HPDE6-E6E7 (cell line): ENCODE results near the gene CHIT1.
A peak's percentile ranks its signal among the peaks of the same experiment; 100 is the strongest.

Experiments used
- DNase-seq: peaks from one replicate; pipeline ENCODE4 v3.0.0; 2011; ENCODE audit warnings: missing footprints; ENCODE audit errors: extremely low spot score

The CHIT1 gene

GRCh38 chr1:203217139-203217655 is 12.3 kb downstream of the CHIT1 start:
- DNase-seq, result peak; percentile 29

DNA sequence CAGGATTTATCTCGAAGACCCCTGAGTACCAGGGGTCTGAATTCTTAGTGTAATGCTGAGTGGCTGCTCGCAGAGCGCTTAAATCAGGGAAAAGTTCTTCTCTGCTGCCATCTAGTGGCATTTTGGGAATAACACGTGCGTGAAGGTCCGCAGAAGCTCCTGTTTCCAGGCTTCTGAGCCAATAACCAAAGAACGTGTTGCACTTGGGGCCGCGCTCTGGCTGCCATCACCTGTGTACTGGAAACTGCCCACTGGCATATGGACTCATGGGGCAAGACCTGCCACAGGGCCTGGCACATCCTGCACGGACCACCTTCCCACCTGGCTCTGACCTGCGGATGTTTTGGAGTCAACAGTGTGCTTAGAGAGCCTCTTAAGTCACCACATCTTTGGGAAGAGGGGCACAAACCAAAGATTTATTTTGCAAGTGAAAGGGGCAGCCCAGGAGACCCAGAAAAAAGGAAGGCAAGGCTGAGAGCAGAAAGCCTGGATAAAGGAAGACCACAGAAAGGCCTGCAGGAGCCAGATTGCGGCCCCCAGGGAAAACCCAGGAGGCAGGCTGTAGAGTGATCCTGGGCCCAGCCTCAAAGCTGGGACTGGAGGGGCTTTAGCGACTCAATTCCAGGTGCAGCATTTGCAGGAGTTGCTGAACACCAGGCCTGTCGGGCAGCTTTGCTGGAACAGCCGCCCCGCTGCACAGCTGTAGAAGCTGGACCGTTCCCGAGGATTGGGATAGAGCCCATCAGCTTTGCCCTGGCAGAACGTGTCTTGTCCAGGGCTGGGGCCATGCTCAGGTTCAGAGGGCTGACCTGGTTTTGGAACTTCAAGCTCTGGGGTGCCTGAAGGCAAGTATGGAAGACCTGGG is 13.0 kb downstream of the CHIT1 start:
- DNase-seq, result peak; percentile 56

DNA sequence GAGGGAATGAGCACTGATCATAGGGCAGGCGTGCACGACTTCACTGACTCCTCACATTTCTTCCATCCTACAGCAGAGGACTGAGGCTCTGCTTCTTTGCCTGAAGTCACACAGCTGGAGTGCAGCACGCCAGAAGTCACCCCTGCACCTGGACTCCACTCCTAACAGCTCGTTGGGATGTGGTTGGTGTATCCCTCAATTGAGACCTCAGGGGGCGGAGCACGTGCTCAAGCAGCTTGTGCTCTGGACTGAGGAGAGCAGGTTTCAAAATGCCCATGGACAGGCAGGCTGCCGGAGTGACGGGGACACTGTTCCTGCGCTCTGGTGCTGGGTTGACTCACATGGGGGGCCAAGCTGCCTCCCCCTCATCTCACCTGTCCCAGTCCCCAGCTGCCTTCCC is 13.9 kb downstream of the CHIT1 start:
- no peak for DNase-seq

DNA sequence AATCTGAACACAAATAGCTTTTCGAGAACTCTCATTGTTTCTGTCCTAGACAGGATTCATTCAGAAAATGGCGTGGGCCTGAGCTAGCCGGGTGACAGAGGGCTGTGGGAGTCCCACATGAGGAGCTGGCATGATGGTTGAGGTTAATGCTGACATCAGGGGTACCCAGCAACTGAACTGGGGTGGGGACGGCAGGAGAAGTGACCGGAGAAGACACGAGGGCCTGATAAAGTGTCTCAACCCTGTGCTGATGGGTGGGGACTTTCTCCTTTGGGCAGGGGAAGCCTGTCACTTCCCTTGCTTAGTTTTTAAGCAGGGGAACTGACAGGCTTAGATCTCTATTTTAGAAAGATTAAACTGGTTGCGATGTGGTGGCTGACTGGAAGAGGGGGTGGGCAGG is 14.6 kb downstream of the CHIT1 start:
- no peak for DNase-seq

- no peak for DNase-seq
Measured at GRCh38 chr1:203213126-203213525, 16.3 kb downstream of the CHIT1 start.

DNA sequence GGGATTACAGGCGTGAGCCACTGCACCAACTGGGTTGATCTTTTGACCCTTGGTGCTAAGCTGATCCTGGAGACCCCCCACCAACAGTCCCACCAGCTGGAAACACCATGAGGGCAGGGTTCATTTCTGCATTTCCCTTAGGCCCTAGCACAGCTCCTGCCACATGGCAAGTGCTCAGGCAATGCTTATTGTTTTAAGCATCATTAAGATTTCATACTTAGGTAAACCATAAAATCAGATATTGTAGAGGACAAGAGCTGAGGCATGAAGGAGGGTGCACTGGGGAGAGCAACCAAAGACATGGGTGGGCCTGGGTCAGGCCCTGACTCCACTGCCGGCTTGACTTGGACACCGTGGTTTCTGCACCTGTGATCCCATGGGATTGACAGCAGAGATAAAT is 17.7 kb downstream of the CHIT1 start:
- no peak for DNase-seq

GRCh38 chr1:203210988-203211387 is 18.5 kb downstream of the CHIT1 start:
- no peak for DNase-seq

GRCh38 chr1:203210350-203210749 is 19.1 kb downstream of the CHIT1 start:
- no peak for DNase-seq

- no peak for DNase-seq
Measured at GRCh38 chr1:203208181-203208580, 21.3 kb downstream of the CHIT1 start.

- no peak for DNase-seq
Measured at GRCh38 chr1:203207751-203208150, 21.7 kb downstream of the CHIT1 start.

DNA sequence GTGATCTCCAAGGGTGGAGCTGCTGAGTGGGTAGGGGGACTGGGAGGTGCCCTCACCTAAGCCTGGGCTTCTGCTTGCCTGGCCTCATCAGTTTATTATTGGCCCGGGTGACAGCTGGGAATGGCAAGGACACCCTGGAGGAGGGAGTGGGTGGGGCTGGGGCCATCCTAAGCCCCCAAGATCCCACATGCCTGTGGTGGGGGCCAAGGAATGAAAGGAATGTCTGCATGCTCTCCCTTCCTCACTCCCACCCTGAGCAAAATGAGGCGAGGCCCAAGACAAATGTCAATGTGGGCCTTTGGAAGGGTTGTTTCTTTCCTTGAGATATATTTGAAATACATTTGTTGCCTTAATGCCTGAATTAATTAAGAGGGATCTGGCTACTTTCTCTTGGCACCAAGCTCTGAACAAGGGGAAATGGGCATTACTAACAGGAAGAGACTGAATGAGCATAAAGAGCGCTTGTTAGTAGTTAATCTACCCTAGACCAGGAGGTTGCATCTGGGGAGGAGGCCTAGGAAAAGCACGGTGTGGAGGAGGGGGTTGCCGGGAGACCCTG is 23.3 kb downstream of the CHIT1 start:
- DNase-seq, result no peak

- DNase-seq, result no peak
Measured at GRCh38 chr1:203204756-203205155, 24.7 kb downstream of the CHIT1 start.

GRCh38 chr1:203202431-203203245 is 26.8 kb downstream of the CHIT1 start:
- no peak for DNase-seq

DNA sequence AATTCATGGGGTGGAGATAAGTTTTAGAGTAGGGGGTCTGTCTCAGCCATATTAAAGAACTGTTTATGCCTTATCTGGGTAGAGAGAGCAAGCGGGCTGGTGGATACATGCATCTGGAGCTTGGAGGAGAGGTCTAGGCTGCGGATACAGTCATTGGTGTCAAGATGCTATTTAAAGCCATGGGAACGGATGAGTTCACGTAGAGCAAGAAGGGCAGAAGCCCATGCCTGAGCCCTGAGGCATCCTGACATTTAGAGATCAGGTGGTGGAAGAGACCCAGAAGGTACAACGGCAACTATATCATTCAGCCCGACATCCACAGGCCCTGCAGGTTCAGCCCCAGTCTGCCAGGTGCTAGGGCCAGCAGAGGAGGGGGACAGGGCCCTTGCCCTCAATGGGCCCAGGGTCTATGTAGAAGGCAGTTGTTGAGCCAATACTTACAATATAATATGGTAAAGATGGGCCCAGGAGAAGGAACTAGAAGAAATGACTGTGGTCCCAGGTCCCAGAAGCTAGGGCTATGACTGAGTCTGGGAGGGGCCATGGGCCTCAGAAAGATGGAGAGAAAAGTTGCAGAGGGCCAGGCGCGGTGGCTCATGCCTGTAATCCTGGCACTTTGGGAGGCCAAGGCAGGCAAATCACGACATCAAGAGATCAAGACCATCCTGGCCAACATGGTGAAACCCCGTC is 27.8 kb downstream of the CHIT1 start:
- no peak for DNase-seq

- no peak for DNase-seq
Measured at GRCh38 chr1:203200916-203201315, 28.6 kb downstream of the CHIT1 start.

DNA sequence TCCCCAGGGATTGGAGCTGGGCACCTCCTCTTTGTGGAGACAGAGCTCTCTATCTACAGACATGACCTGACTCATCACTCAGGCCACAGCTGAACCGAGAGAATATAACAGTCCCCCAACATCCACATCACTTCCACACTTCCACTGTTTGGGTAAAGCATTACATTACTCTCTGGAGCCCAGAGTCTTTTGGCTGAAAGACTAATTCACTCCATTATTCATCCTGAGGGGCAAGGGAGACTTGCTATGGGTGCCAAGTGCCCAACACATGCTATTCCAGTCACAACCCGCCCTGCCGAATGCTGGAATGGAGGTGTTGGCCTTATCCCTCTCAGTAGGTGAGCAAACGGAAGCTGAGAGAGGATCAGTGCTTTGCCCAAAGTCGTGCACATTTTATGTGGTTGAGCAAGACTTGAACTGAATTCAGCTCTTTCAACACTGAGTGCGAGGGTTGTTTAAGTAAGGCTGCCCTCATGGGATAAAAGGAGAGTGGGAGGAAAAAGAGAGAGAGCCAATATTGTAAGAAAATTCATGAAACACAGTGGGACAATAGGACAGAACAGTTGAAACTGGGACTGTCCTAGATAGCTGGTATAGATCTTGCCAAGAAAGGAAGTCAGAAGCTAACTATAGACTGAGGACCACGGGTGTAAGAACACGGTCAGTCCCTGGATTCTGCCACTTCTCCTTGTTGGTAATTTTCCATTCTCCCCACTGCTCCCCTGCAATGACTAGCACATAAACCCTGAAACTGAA is 29.5 kb downstream of the CHIT1 start:
- DNase-seq, result no peak

- DNase-seq, result no peak
Measured at GRCh38 chr1:203199481-203199815, 30.0 kb downstream of the CHIT1 start.

DNA sequence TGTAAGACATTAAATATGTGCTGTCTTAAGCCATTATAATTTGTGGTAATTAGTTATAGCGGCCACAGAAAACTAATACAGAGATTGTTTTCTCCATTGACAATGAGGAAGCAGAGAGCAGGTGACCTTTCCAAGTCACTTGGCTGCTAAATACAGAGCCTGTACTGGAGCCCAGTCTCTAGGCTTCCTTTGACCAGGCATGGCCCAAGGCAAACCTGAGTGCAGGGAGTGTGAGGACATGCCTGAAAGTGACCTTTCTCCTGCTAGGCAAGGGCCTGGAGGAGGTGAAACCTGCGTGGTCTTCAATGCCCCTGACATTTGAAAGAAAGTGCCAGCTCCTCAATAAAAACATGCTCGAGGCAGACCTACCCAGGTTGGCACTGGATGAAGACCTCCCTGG is 30.5 kb downstream of the CHIT1 start:
- DNase-seq, result no peak

DNA sequence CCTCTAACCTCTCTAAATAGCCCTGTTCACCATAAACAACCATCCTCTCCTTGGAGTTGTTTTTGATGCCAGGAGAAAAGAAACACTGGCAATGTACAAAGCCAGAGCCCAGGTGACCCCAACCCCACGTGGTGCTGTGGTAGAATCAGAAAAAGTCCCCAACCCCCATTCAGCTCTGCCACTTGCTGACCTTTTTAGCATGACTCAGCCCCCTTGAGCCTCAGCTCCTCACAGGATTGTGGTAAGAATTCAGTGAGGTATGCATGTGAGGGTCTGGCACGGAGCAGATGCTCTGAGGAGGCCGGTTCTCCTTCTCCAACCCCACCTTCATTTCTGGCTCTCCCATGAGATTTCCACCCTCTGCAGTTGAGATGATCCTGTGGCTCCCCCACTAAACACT is 31.8 kb downstream of the CHIT1 start:
- DNase-seq, result no peak

DNA sequence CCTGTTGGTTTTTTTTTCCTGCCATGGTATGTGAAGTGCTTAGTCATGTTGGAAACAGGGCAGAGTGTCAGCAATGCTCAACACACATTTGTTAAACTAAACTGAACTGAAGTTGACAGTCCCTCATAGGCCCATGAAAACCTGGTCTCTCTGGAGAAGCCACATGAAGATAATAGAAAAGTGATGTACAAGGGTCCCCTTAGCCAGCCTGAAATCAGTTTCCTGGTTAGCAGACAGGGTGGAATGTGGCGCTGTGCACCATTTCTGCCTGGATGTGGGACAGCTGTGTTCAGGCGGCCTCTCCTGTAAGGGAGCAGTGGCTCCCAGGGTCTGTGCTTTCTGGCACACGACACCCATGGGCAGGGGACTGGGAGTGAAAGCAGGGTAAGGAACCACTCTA is 33.1 kb downstream of the CHIT1 start:
- DNase-seq, result no peak

- DNase-seq, result no peak
Measured at GRCh38 chr1:203190949-203191348, 38.5 kb downstream of the CHIT1 start.
